Tibial artery (tissue), 4 donors: ENCODE measurements around the gene TNFRSF12A.

ENCODE experiments used
- DNase-seq, 2 donors: peaks; one replicate each; pipeline ENCODE4 v3.0.0-alpha.2; 2019
- H3K27ac ChIP-seq, 2 donors: fragments of 200-600 bp; sonication (generic) in 1 of 2; 1 replicate in 1 of 2; 2 replicates in 1 of 2; pipeline ENCODE4 v1.5.1; 2018 to 2019; ENCODE audit warnings: mild to moderate bottlenecking in 1 of 2
- H3K27me3 ChIP-seq, 2 donors: fragments of 200-600 bp; sonication (generic) in 1 of 2; one replicate each; pipeline versions ENCODE4 v1.5.1 to v1.6.0; 2016 to 2019
- H3K36me3 ChIP-seq, 3 donors: fragments of 200-600 bp; sonication (generic) in 2 of 3; one replicate each; pipeline ENCODE4 v1.5.1; 2016 to 2019; ENCODE audit warnings: mild to moderate bottlenecking in 2 of 3
- H3K4me1 ChIP-seq, 4 donors: fragments of 200-600 bp; sonication (generic) in 2 of 4; 1 replicate in 3 of 4; 2 replicates in 1 of 4; pipeline ENCODE4 v1.5.1; 2016 to 2019
- H3K4me3 ChIP-seq, 2 donors: fragments of 200-600 bp; sonication (generic) in 1 of 2; 1 replicate in 1 of 2; 2 replicates in 1 of 2; pipeline ENCODE4 v1.5.1; 2018 to 2019; ENCODE audit warnings: mild to moderate bottlenecking in 2 of 2
- H3K9me3 ChIP-seq, 3 donors: fragments of 200-600 bp; sonication (generic) in 1 of 3; one replicate each; pipeline ENCODE4 v1.5.1; 2016 to 2019
- intact Hi-C: fragments of 100-400 bp; cut with DNase I; formaldehyde crosslinking; loops from one replicate; pipeline ENCODE4 v1.15.0; 2023; ENCODE audit warnings: low total_unique reads
- TF ChIP-seq, protein P1 (sequence below), 2 experiments: fragments of 200-600 bp in 1 of 2; fragments of 450-650 bp in 1 of 2; IDR thresholded peaks; one replicate each; pipeline ENCODE4 v1.5.1; 2017 to 2019; ENCODE audit warnings: antibody characterized with exemption in 2 of 2, mild to moderate bottlenecking in 1 of 2, moderate library complexity in 1 of 2

The TNFRSF12A gene

DNA sequence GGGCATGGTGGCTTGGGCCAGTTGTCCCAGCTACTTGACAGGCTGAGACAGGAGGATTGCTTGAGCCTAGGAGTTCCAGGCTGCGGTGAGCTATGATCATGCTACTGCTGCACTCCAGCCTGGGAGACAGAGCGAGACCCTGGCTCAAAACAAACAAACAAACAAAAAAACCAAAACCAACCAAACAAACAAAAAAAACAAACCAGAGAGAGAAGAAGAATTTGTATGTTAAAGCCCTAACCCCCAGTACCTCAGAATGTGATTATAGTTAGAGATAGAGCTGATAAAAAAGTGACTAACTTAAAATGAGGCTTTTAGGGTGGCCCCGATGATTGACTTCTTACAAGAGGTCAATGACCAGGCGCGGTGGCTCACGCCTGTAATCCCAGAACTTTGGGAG is 24.5 kb downstream of the TNFRSF12A start:
- Histone ChIP-seq H3K27me3 (peaks cover 15 to 84% of the 10 kb centered on the region in 2 donors), H3K9me3 (no peaks in the 10 kb centered on the region), H3K4me3 (no peak overlapping the region), H3K27ac (no peak overlapping the region), H3K36me3 (no peaks in the 10 kb centered on the region), H3K4me1 (peaks cover 0 to 23% (median 19%) of the 10 kb centered on the region in 4 donors)
- TF ChIP-seq, protein P1, sequence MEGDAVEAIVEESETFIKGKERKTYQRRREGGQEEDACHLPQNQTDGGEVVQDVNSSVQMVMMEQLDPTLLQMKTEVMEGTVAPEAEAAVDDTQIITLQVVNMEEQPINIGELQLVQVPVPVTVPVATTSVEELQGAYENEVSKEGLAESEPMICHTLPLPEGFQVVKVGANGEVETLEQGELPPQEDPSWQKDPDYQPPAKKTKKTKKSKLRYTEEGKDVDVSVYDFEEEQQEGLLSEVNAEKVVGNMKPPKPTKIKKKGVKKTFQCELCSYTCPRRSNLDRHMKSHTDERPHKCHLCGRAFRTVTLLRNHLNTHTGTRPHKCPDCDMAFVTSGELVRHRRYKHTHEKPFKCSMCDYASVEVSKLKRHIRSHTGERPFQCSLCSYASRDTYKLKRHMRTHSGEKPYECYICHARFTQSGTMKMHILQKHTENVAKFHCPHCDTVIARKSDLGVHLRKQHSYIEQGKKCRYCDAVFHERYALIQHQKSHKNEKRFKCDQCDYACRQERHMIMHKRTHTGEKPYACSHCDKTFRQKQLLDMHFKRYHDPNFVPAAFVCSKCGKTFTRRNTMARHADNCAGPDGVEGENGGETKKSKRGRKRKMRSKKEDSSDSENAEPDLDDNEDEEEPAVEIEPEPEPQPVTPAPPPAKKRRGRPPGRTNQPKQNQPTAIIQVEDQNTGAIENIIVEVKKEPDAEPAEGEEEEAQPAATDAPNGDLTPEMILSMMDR (IDR thresholded peaks at IDR 0.05), result no peak
- no peak for DNase-seq
- intact Hi-C loops, result no loop called here

DNA sequence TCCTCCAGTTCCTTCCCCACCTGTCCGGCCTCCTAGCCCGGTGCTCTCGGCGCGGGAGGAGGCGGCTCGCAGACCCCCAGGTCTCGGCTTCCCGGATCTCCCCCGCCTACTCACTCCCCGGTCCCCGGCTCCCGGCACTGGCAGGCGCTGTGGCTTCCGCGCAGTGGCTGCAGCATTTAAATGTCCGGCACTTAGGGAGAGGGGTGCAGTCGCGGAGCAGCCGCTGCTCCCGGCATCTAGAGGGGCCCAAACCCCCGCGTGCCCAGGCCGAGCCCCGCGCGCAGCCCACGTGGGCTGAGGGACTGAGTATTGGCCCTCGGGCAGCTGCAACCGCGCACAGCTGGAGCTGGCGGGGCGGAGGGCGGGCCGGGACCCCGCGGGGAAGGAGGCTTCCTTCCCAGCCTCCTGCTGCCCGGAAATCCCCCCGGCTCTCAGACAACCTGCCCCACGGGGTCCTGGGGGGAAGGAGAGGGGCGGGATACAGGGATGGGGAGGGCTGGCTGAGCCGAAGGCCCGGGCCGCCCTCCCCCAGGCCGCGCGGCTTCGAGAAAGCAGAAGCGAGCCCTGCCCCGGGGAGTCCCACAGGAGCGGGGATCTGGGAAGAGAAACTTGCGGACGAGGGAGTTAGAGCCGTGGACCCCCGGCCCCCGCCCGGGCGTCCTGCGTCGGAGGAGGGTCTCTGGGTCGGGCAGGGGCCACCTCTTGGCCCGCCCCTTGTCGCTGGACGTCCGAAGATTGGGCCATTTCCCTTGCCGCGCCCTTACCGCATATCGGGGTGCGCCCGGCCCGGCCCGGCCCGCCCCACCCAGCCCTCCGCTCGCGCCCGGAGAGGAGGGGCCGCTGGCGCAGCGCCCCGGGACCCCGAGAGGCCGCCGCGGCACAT is 25.8 kb downstream of the TNFRSF12A start, which contains the start of gene MMP25:
Gene MMP25, plus strand, starts transcription at position 804 of the 883 bp plus-strand sequence. CDS start 357 bp downstream, outside the sequence.
- intact Hi-C loops, result no loop called here
- Histone ChIP-seq H3K27ac (no peak within 1 kb of the TSS), H3K9me3 (no peaks in the 10 kb centered on the region), H3K4me1 (peaks cover 0 to 23% (median 19%) of the 10 kb centered on the region in 4 donors), H3K27me3 (peaks cover 15 to 87% of the 10 kb centered on the region in 2 donors), H3K4me3 (peak within 1 kb of the TSS; percentile 25 to 53), H3K36me3 (no peaks in the 10 kb centered on the region)
- TF ChIP-seq, protein P1 (IDR thresholded peaks at IDR 0.05), result no peak
- DNase-seq, result no peak

- no peaks in the 10 kb centered on the region for H3K36me3 ChIP-seq
- peaks cover 15 to 91% of the 10 kb centered on the region in 2 donors for H3K27me3 ChIP-seq
- no peaks in the 10 kb centered on the region for H3K9me3 ChIP-seq
- intact Hi-C loops, result no loop called here
- TF ChIP-seq, protein P1 (IDR thresholded peaks at IDR 0.05), result no peak
- peaks cover 0 to 23% (median 19%) of the 10 kb centered on the region in 4 donors for H3K4me1 ChIP-seq
- DNase-seq, result no peak
- peak overlapping the region; percentile 25 to 53 for H3K4me3 ChIP-seq
- no peak overlapping the region for H3K27ac ChIP-seq
These were observed 26.6 kb downstream of the TNFRSF12A start for GRCh38 chr16:3046641-3047386.

GRCh38 chr16:3047387-3047720 is 27.2 kb downstream of the TNFRSF12A start:
- Histone ChIP-seq H3K4me1 (peaks cover 0 to 23% (median 19%) of the 10 kb centered on the region in 4 donors), H3K4me3 (no peak overlapping the region), H3K9me3 (no peaks in the 10 kb centered on the region), H3K36me3 (no peaks in the 10 kb centered on the region), H3K27me3 (peaks cover 15 to 95% of the 10 kb centered on the region in 2 donors), H3K27ac (no peak overlapping the region)
- intact Hi-C loops, result no loop called here
- TF ChIP-seq, protein P1 (IDR thresholded peaks at IDR 0.05), result no peak
- DNase-seq, result no peak

GRCh38 chr16:3049921-3050481 is 29.8 kb downstream of the TNFRSF12A start:
- TF ChIP-seq, protein P1 (IDR thresholded peaks at IDR 0.05), result no peak
- Histone ChIP-seq H3K4me3 (no peak overlapping the region), H3K27ac (no peak overlapping the region), H3K27me3 (peaks cover 15 to 70% of the 10 kb centered on the region in 2 donors), H3K9me3 (no peaks in the 10 kb centered on the region), H3K4me1 (peaks cover 0 to 23% (median 19%) of the 10 kb centered on the region in 4 donors), H3K36me3 (peaks cover 0 to 4% (median 0%) of the 10 kb centered on the region in 3 donors)
- intact Hi-C loops, result no loop called here
- DNase-seq, result no peak
